Measurements from ENCODE around the gene USO1. TPM values are rescaled to one million over a fixed set of nuclear protein-coding genes. Genes with fewer than 3 reads are reported as not detected.

USO1 gene
- total and polyA plus RNA-seq, 2 donors (not counting 3 experiments of a cell fraction or from before 2014, with no cell fraction given) = 29.1 to 66.0 TPM

DNA sequence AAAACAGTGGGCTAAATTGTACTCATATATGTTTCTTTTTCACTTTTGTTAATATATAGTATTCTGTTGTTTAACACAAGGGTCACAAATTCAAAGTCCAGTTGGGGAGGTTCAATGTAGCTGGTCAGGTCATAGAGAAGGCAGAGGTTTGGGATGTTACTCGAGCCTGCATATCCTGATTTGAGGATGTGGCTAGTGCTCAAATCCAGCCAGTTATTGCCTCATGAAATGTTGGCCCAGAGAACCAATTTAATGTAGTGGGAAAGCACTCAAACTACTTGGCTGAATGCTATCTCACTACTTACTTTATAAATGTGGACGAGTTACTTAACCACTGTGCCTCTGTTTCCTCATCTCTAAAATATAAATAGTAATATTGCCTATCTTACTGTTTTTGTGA, 12.5 kb downstream of the USO1 start:
- DNase-seq (ENCODE audit: low read depth, low spot score) (no peak), FAIRE-seq (no peak)
- Histone ChIP-seq H3K4me3 (replicated peaks in 1 of 3; ENCODE audit: insufficient read depth in 1 of 3, low read depth in 1 of 3, low read length in 3 of 3) (no peak overlapping the region), H3K9me1 (replicated peaks; ENCODE audit: control insufficient read depth, extremely low read depth, insufficient read depth, low read length) (peaks cover 2% of the 10 kb centered on the region), H3K79me2 (ENCODE audit: control insufficient read depth, insufficient read depth, low read length) (peaks cover 47% of the 10 kb centered on the region), H3K36me3 (ENCODE audit: control insufficient read depth in 2 of 2, extremely low read depth in 1 of 2, insufficient read depth in 2 of 2, low read length in 2 of 2) (peaks cover 0 to 2% of the 10 kb centered on the region in 2 experiments), H3K9ac (replicated peaks; ENCODE audit: extremely low read depth, insufficient read depth, low read length) (no peak overlapping the region), H3K9me3 (replicated peaks; ENCODE audit: control insufficient read depth, insufficient read depth, low read length) (no peaks in the 10 kb centered on the region), H3K27ac (ENCODE audit: insufficient read depth, low read depth, low read length) (no peak overlapping the region), H2AFZ (ENCODE audit: low read depth, low read length) (no peak overlapping the region), H3K27me3 (ENCODE audit: control insufficient read depth in 2 of 2, insufficient read depth in 2 of 2, low read length in 2 of 2) (no peaks in the 10 kb centered on the region), H3K4me1 (ENCODE audit: control insufficient read depth, extremely low read depth, insufficient read depth, low read length) (no peaks in the 10 kb centered on the region), H4K20me1 (replicated peaks; ENCODE audit: control insufficient read depth, extremely low read depth, insufficient read depth, low read length) (no peaks in the 10 kb centered on the region), H3K4me2 (ENCODE audit: insufficient read depth, low read length) (no peak overlapping the region)
- TF ChIP-seq EZH2 (IDR thresholded peaks at IDR 0.05; ENCODE audit: borderline replicate concordance, low read depth, low read length, severe bottlenecking) = no peak
- no peak for TF ChIP-seq GATA2 (IDR thresholded peaks at IDR 0.05; ENCODE audit: insufficient read depth, insufficient read length, low read depth, low read length)
- no peak for TF ChIP-seq FOS (IDR thresholded peaks at IDR 0.05; ENCODE audit: borderline replicate concordance, insufficient read depth, low read length)
- no peak for TF ChIP-seq MYC (IDR thresholded peaks at IDR 0.05; ENCODE audit: low read depth, low read length)
- TF ChIP-seq, protein P1, sequence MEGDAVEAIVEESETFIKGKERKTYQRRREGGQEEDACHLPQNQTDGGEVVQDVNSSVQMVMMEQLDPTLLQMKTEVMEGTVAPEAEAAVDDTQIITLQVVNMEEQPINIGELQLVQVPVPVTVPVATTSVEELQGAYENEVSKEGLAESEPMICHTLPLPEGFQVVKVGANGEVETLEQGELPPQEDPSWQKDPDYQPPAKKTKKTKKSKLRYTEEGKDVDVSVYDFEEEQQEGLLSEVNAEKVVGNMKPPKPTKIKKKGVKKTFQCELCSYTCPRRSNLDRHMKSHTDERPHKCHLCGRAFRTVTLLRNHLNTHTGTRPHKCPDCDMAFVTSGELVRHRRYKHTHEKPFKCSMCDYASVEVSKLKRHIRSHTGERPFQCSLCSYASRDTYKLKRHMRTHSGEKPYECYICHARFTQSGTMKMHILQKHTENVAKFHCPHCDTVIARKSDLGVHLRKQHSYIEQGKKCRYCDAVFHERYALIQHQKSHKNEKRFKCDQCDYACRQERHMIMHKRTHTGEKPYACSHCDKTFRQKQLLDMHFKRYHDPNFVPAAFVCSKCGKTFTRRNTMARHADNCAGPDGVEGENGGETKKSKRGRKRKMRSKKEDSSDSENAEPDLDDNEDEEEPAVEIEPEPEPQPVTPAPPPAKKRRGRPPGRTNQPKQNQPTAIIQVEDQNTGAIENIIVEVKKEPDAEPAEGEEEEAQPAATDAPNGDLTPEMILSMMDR (IDR thresholded peaks at IDR 0.05; ENCODE audit: extremely low read depth in 1 of 2, insufficient read depth in 1 of 2, low read depth in 1 of 2, low read length in 2 of 2) = no peak
- no peak for TF ChIP-seq JUN (IDR thresholded peaks at IDR 0.05; ENCODE audit: borderline replicate concordance, insufficient read depth, insufficient read length, low read depth)
- TF ChIP-seq POLR2AphosphoS5 (IDR thresholded peaks at IDR 0.05; ENCODE audit: insufficient read depth, low read depth, low read length) = no peak
- TF ChIP-seq POLR2A (IDR thresholded peaks at IDR 0.05; ENCODE audit: low read depth, low read length) = no peak
- TF ChIP-seq, protein P2, sequence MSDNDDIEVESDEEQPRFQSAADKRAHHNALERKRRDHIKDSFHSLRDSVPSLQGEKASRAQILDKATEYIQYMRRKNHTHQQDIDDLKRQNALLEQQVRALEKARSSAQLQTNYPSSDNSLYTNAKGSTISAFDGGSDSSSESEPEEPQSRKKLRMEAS (IDR thresholded peaks at IDR 0.05; ENCODE audit: insufficient read depth, insufficient read length) = no peak
- intact Hi-C loops (cut with micrococcal nuclease) = no loop called here
- CTCF ChIA-PET = interaction anchor here (0.8 kb wide), 1 partner anchor 13 kb away, joined by 3 read pairs; the partner anchor contains the start of gene USO1
- dilution Hi-C loops (cut with MboI; ENCODE audit: extremely low pct_ligation_motif_present, low sequenced_read_pairs) = no loop called here
- BruUV-seq (replicated peaks) = no TSS peak
- POLR2A ChIA-PET = no interaction called here
